GM13977 (cell line): ENCODE measurements around the gene TNFSF15.

Source experiments
- DNase-seq: peaks from one replicate; pipeline ENCODE4 v3.0.0; 2012; ENCODE audit warnings: low spot score
- CTCF ChIP-seq: IDR thresholded peaks from 2 replicates; pipeline ENCODE4 v1.5.1; 2012; ENCODE audit warnings: mild to moderate bottlenecking, control low read depth; ENCODE audit not compliant: insufficient read depth; ENCODE audit errors: extremely low read depth, missing control alignments
- in situ Hi-C: fragments of 300-500 bp; cut with MboI; formaldehyde crosslinking; loops from one replicate; pipeline ENCODE4 v1.12.0; 2022; ENCODE audit warnings: low sequenced_read_pairs, low pct_unique_long_range_greater_than_20kb, mixed read lengths, inconsistent platforms; ENCODE audit not compliant: unreplicated experiment

TNFSF15 gene

GRCh38 chr9:114792396-114792795 lies 13.4 kb downstream of the TNFSF15 start:
- in situ Hi-C loops: no loop called here
- no peak for TF ChIP-seq CTCF
- DNase-seq: no peak

GRCh38 chr9:114791736-114792135 lies 14.1 kb downstream of the TNFSF15 start:
- in situ Hi-C loops: no loop called here
- no peak for DNase-seq
- no peak for TF ChIP-seq CTCF

- DNase-seq: no peak
- no peak for TF ChIP-seq CTCF
- in situ Hi-C loops: no loop called here
Measured at GRCh38 chr9:114791312-114791711, 14.5 kb downstream of the TNFSF15 start.

- in situ Hi-C loops: no loop called here
- no peak for DNase-seq
- TF ChIP-seq CTCF: no peak
Measured at GRCh38 chr9:114790521-114790920, 15.3 kb downstream of the TNFSF15 start.

GRCh38 chr9:114789006-114789405 lies 16.8 kb downstream of the TNFSF15 start:
- in situ Hi-C loops: no loop called here
- no peak for DNase-seq
- no peak for TF ChIP-seq CTCF

GRCh38 chr9:114787781-114788498 lies 17.9 kb downstream of the TNFSF15 start:
- TF ChIP-seq CTCF: no peak
- in situ Hi-C loops: no loop called here
- no peak for DNase-seq
